SK-N-SH (cell line): ENCODE results near the gene CNTNAP5. TPM values are rescaled to one million over a fixed set of nuclear protein-coding genes. Genes with fewer than 3 reads are reported as not detected.
A peak's percentile ranks its signal among the peaks of the same experiment; 100 is the strongest.

Experiments used
- CTCF ChIA-PET: fragments of 300-600, 350-600 bp; formaldehyde crosslinking; extraction: SDS; loops from one replicate; lab custom pipeline; 2021; lab: Yijun Ruan, JAX
- POLR2A ChIA-PET: fragments of 350-600 bp; sonication (Branson Sonifier 250); formaldehyde crosslinking; extraction: SDS; loops from one replicate; lab custom pipeline; 2020; ENCODE audit warnings: antibody characterized with exemption, inconsistent platforms; lab: Yijun Ruan, JAX
- DNase-seq: peaks from one replicate; pipeline ENCODE4 v3.0.0; 2012
- H2AFZ ChIP-seq: fragments of 200-600 bp; sonication (generic); 2 replicates; pipeline ENCODE4 v1.8.1; 2016; ENCODE audit warnings: antibody characterized with exemption, mild to moderate bottlenecking, low read depth
- H3F3A ChIP-seq: fragments of 200-600 bp; sonication (generic); replicated peaks from 2 replicates; pipeline ENCODE3; 2016; ENCODE audit warnings: antibody characterized with exemption, mild to moderate bottlenecking; ENCODE audit not compliant: insufficient read depth
- H3K27ac ChIP-seq, 2 experiments: fragments of 200-500 bp in 1 of 2; fragments of 200-600 bp in 1 of 2; sonication (Bioruptor generic) in 1 of 2; sonication (generic), shearing (Covaris generic) in 1 of 2; 2 replicates each; pipeline versions ENCODE4 v1.5.1 to v1.6.1; 2014 to 2016; ENCODE audit warnings: low read depth in 2 of 2, inconsistent platforms in 1 of 2, low read length in 1 of 2, mild to moderate bottlenecking in 1 of 2, mixed read lengths in 1 of 2
- H3K27me3 ChIP-seq: fragments of 200-600 bp; sonication (generic), shearing (Covaris generic); 2 replicates; pipeline ENCODE4 v1.6.1; 2016; ENCODE audit warnings: mixed run types; ENCODE audit not compliant: insufficient read depth
- H3K36me3 ChIP-seq, 2 experiments: fragments of 200-500 bp in 1 of 2; fragments of 200-600 bp in 1 of 2; sonication (Bioruptor generic) in 1 of 2; sonication (generic) in 1 of 2; replicated peaks in 1 of 2; 2 replicates each; pipeline versions ENCODE3 to v1.5.1; 2014 to 2016; ENCODE audit warnings: low read length in 1 of 2, mild to moderate bottlenecking in 1 of 2; ENCODE audit not compliant: insufficient read depth in 2 of 2, control insufficient read depth in 1 of 2
- H3K4me1 ChIP-seq, 2 experiments: fragments of 200-500 bp in 1 of 2; fragments of 200-600 bp in 1 of 2; sonication (Bioruptor generic) in 1 of 2; sonication (generic), shearing (Covaris generic) in 1 of 2; 2 replicates each; pipeline versions ENCODE4 v1.5.1 to v1.6.1; 2014 to 2016; ENCODE audit warnings: low read depth in 1 of 2, low read length in 1 of 2, mixed run types in 1 of 2; ENCODE audit not compliant: insufficient read depth in 2 of 2, control insufficient read depth in 1 of 2
- H3K4me2 ChIP-seq: fragments of 200-600 bp; sonication (generic), shearing (Covaris generic); 2 replicates; pipeline ENCODE4 v1.6.1; 2017; ENCODE audit warnings: mixed run types
- H3K4me3 ChIP-seq, 2 experiments: fragments of 200-500 bp in 1 of 2; fragments of 200-600 bp in 1 of 2; sonication (Bioruptor generic) in 1 of 2; sonication (generic), shearing (Covaris generic) in 1 of 2; 2 replicates each; pipeline versions ENCODE4 v1.5.1 to v1.8.1; 2014 to 2016; ENCODE audit warnings: low read depth in 2 of 2, inconsistent platforms in 1 of 2, low read length in 1 of 2, mild to moderate bottlenecking in 1 of 2, mixed read lengths in 1 of 2, moderate library complexity in 1 of 2
- H3K79me2 ChIP-seq: fragments of 200-600 bp; sonication (generic); 2 replicates; pipeline ENCODE4 v1.8.1; 2017; ENCODE audit warnings: mild to moderate bottlenecking; ENCODE audit not compliant: insufficient read depth
- H3K9ac ChIP-seq: fragments of 200-600 bp; sonication (generic); 2 replicates; pipeline ENCODE4 v1.6.1; 2017; ENCODE audit warnings: mixed run types
- H3K9me2 ChIP-seq: fragments of 200-600 bp; sonication (generic); 2 replicates; pipeline ENCODE4 v1.6.1; 2017; ENCODE audit warnings: mixed run types
- H3K9me3 ChIP-seq: fragments of 200-600 bp; sonication (generic); 2 replicates; pipeline ENCODE4 v1.6.1; 2017; ENCODE audit warnings: mixed run types, mild to moderate bottlenecking, moderate library complexity
- H4K20me1 ChIP-seq: fragments of 200-600 bp; sonication (generic); 2 replicates; pipeline ENCODE4 v1.6.1; 2017; ENCODE audit warnings: mild to moderate bottlenecking, mixed run types; ENCODE audit not compliant: insufficient read depth
- EP300 ChIP-seq, 2 experiments: IDR thresholded peaks; 2 replicates each; pipeline versions ENCODE4 v1.4.0 to v1.6.1; 2012; ENCODE audit warnings: borderline replicate concordance in 1 of 2, low read depth in 1 of 2, low read length in 1 of 2
- EZH2phosphoT487 ChIP-seq: fragments of 200-600 bp; sonication (generic); IDR thresholded peaks from 2 replicates; pipeline ENCODE4 v1.6.1; 2017; ENCODE audit warnings: low read depth, mixed run types, mild to moderate bottlenecking, antibody characterized with exemption, moderate library complexity, borderline replicate concordance
- FOXM1 ChIP-seq: IDR thresholded peaks from 2 replicates; pipeline ENCODE4 v1.4.0; 2012; ENCODE audit warnings: low read depth, mild to moderate bottlenecking
- JUND ChIP-seq: IDR thresholded peaks from 2 replicates; pipeline ENCODE4 v1.4.0; 2012
- NFIC ChIP-seq: IDR thresholded peaks from 2 replicates; pipeline ENCODE4 v1.4.0; 2012; ENCODE audit warnings: borderline replicate concordance
- NRF1 ChIP-seq: IDR thresholded peaks from 2 replicates; pipeline ENCODE4 v1.6.1; 2012; ENCODE audit warnings: low read depth, mild to moderate bottlenecking, low read length
- POLR2AphosphoS5 ChIP-seq: IDR thresholded peaks from 2 replicates; pipeline ENCODE4 v1.6.1; 2012; ENCODE audit warnings: low read depth, low read length
- RAD21 ChIP-seq: IDR thresholded peaks from 2 replicates; pipeline ENCODE4 v1.6.1; 2012; ENCODE audit warnings: mild to moderate bottlenecking, low read length
- RCOR1 ChIP-seq: fragments of 150-350 bp; IDR thresholded peaks from 2 replicates; pipeline ENCODE4 v1.6.1; 2017; ENCODE audit warnings: antibody characterized with exemption, low read length
- RFX5 ChIP-seq: IDR thresholded peaks from 2 replicates; pipeline ENCODE4 v1.6.1; 2012; ENCODE audit warnings: mild to moderate bottlenecking, improper control_type of control experiment, low read length
- SMC3 ChIP-seq: IDR thresholded peaks from 2 replicates; pipeline ENCODE4 v1.6.1; 2012; ENCODE audit warnings: low read depth, low read length, improper control_type of control experiment
- TAF1 ChIP-seq: IDR thresholded peaks from 2 replicates; pipeline ENCODE4 v1.6.1; 2012; ENCODE audit warnings: low read depth, mild to moderate bottlenecking, low read length, moderate library complexity, borderline replicate concordance
- TCF12 ChIP-seq: IDR thresholded peaks from 2 replicates; pipeline ENCODE4 v1.4.0; 2012
- YY1 ChIP-seq: IDR thresholded peaks from 2 replicates; pipeline ENCODE4 v1.4.0; 2012; ENCODE audit warnings: low read depth, mild to moderate bottlenecking
- WGBS: methylation state at CpG from one replicate; pipeline ENCODE4 v1.1.6; 2017; ENCODE audit warnings: low lambda C conversion rate; 5-methylcytosine and 5-hydroxymethylcytosine counted together
- polyA plus RNA-seq, 3 experiments: library from polyadenylated mRNA; depleted of rRNA; stranded (reverse); fragments of >200 nt; gene quantifications; 2 replicates each; pipeline ENCODE4 v1.2.3, GENCODE V29; 2012
- TF ChIP-seq, protein P1 (sequence below): IDR thresholded peaks from 2 replicates; pipeline ENCODE4 v1.4.0; 2012; ENCODE audit warnings: low read depth
- TF ChIP-seq, protein P2 (sequence below): fragments of 200-600 bp; sonication (generic); IDR thresholded peaks from 2 replicates; pipeline ENCODE4 v1.6.1; 2017; ENCODE audit warnings: antibody characterized with exemption, mild to moderate bottlenecking, moderate library complexity
- TF ChIP-seq, protein P3 (sequence below): fragments of 150-350 bp; IDR thresholded peaks from 2 replicates; pipeline ENCODE4 v1.6.1; 2016; ENCODE audit warnings: mild to moderate bottlenecking, low read depth, low read length
- TF ChIP-seq, protein P4 (sequence below): IDR thresholded peaks from 2 replicates; pipeline ENCODE4 v1.6.1; 2012; ENCODE audit warnings: mild to moderate bottlenecking, low read depth, low read length, moderate library complexity

The CNTNAP5 gene
- polyA plus RNA-seq, 1 of the 3 experiments (the other 2 are of a cell fraction) = 0.08 TPM

DNA sequence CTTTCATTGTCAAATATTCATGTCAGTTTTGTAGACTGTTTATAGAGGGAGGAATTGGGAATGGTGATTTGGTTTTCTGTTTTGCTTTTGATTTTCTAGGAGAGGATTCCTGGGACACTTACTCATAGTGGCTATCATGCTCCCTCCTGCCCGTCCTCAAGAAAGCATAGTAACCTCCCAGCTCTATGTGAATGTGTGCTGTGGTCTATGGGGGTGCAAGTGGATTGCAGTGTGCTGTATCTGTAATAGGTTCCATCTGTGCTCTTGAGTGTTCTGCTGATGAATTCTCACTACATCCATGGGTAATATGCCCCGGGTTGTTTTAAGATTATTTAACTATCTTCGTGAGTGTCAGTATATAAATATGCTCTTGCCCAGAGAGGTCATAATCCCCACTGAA is 811.3 kb downstream of the CNTNAP5 start:
- H3K4me3 ChIP-seq = no peak overlapping the region
- H3K9me2 ChIP-seq = no peaks in the 10 kb centered on the region
- peak; percentile 15 for DNase-seq
- CTCF ChIA-PET = interaction anchor here (1.2 to 1.3 kb wide), 2 partner anchors 25 to 27 kb away, joined by 3 read pairs; no protein-coding TSS in a partner anchor
- TF ChIP-seq, protein P1, sequence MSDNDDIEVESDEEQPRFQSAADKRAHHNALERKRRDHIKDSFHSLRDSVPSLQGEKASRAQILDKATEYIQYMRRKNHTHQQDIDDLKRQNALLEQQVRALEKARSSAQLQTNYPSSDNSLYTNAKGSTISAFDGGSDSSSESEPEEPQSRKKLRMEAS = no peak
- TF ChIP-seq, protein P2, sequence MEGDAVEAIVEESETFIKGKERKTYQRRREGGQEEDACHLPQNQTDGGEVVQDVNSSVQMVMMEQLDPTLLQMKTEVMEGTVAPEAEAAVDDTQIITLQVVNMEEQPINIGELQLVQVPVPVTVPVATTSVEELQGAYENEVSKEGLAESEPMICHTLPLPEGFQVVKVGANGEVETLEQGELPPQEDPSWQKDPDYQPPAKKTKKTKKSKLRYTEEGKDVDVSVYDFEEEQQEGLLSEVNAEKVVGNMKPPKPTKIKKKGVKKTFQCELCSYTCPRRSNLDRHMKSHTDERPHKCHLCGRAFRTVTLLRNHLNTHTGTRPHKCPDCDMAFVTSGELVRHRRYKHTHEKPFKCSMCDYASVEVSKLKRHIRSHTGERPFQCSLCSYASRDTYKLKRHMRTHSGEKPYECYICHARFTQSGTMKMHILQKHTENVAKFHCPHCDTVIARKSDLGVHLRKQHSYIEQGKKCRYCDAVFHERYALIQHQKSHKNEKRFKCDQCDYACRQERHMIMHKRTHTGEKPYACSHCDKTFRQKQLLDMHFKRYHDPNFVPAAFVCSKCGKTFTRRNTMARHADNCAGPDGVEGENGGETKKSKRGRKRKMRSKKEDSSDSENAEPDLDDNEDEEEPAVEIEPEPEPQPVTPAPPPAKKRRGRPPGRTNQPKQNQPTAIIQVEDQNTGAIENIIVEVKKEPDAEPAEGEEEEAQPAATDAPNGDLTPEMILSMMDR = no peak
- TF ChIP-seq, protein P3, sequence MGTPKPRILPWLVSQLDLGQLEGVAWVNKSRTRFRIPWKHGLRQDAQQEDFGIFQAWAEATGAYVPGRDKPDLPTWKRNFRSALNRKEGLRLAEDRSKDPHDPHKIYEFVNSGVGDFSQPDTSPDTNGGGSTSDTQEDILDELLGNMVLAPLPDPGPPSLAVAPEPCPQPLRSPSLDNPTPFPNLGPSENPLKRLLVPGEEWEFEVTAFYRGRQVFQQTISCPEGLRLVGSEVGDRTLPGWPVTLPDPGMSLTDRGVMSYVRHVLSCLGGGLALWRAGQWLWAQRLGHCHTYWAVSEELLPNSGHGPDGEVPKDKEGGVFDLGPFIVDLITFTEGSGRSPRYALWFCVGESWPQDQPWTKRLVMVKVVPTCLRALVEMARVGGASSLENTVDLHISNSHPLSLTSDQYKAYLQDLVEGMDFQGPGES = no peak
- TF ChIP-seq TAF1 (no peak), JUND (no peak), POLR2AphosphoS5 (no peak), RFX5 (no peak), FOXM1 (no peak), RAD21 (no peak), NRF1 (no peak), YY1 (no peak), EZH2phosphoT487 (no peak), RCOR1 (no peak), NFIC (no peak), TCF12 (no peak)
- no peaks in the 10 kb centered on the region for H3K27me3 ChIP-seq
- no peaks in the 10 kb centered on the region for H3K79me2 ChIP-seq
- H3K9ac ChIP-seq = no peak overlapping the region
- no peak overlapping the region for H3K27ac ChIP-seq
- 0% methylated on average over 3 of the region's 3 CpGs for WGBS
- POLR2A ChIA-PET = no interaction called here
- H3K4me2 ChIP-seq = no peak overlapping the region
- no peaks in the 10 kb centered on the region for H4K20me1 ChIP-seq
- H3K9me3 ChIP-seq = no peaks in the 10 kb centered on the region; the same call in 1 of the 2 replicates
- H3K4me1 ChIP-seq = peaks cover 0 to 8% of the 10 kb centered on the region in 2 experiments; a peak in 2 of 4 replicates
- no peak overlapping the region for H2AFZ ChIP-seq
- no peaks in the 10 kb centered on the region for H3F3A ChIP-seq
- H3K36me3 ChIP-seq = no peaks in the 10 kb centered on the region

DNA sequence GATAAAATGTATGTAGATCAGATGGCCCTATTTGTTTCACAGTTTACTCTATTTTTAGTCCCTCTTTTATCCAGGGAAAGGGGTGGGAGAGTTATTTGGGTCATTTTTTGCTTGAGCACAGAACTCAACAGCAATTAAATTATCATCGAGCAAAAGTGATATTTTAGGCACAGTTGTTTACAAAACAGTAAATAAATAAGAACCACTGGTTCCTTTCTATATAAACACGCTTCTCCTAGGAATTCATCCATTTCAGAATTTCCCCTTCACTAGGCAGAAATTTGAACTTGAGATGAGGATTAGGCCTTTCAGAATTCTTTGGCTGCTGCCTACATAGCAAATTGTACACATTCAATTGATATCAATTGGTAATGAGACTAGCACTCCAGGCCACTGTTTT is 812.4 kb downstream of the CNTNAP5 start:
- Histone ChIP-seq H3K4me2 (no peak overlapping the region), H4K20me1 (no peaks in the 10 kb centered on the region), H3K79me2 (no peaks in the 10 kb centered on the region), H3K9ac (no peak overlapping the region), H3K27me3 (no peaks in the 10 kb centered on the region), H3K4me3 (no peak overlapping the region), H3K9me3 (no peaks in the 10 kb centered on the region), H3F3A (no peaks in the 10 kb centered on the region), H3K27ac (no peak overlapping the region), H2AFZ (no peak overlapping the region), H3K36me3 (no peaks in the 10 kb centered on the region), H3K4me1 (peaks cover 0 to 8% of the 10 kb centered on the region in 2 experiments; a peak in 2 of 4 replicates), H3K9me2 (no peaks in the 10 kb centered on the region)
- WGBS = 17% methylated on average over 2 of the region's 2 CpGs
- ChIA-PET POLR2A (no interaction called here), CTCF (no interaction called here)
- TF ChIP-seq EZH2phosphoT487 (no peak), SMC3 (no peak), EP300 (IDR thresholded peaks at IDR 0.05; ENCODE audit: borderline replicate concordance in 1 of 2, low read depth in 1 of 2, low read length in 1 of 2) (no peak)
- TF ChIP-seq, protein P4, sequence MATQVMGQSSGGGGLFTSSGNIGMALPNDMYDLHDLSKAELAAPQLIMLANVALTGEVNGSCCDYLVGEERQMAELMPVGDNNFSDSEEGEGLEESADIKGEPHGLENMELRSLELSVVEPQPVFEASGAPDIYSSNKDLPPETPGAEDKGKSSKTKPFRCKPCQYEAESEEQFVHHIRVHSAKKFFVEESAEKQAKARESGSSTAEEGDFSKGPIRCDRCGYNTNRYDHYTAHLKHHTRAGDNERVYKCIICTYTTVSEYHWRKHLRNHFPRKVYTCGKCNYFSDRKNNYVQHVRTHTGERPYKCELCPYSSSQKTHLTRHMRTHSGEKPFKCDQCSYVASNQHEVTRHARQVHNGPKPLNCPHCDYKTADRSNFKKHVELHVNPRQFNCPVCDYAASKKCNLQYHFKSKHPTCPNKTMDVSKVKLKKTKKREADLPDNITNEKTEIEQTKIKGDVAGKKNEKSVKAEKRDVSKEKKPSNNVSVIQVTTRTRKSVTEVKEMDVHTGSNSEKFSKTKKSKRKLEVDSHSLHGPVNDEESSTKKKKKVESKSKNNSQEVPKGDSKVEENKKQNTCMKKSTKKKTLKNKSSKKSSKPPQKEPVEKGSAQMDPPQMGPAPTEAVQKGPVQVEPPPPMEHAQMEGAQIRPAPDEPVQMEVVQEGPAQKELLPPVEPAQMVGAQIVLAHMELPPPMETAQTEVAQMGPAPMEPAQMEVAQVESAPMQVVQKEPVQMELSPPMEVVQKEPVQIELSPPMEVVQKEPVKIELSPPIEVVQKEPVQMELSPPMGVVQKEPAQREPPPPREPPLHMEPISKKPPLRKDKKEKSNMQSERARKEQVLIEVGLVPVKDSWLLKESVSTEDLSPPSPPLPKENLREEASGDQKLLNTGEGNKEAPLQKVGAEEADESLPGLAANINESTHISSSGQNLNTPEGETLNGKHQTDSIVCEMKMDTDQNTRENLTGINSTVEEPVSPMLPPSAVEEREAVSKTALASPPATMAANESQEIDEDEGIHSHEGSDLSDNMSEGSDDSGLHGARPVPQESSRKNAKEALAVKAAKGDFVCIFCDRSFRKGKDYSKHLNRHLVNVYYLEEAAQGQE = no peak
- no peak for DNase-seq
